Dermis blood vessel endothelial cell (primary cell): ENCODE measurements around the gene BLOC1S1. TPM values are rescaled to one million over a fixed set of nuclear protein-coding genes. Genes with fewer than 3 reads are reported as not detected.
"Not testable (repeated sequence)": the region's sequence is repeated elsewhere in the genome, so short reads cannot be mapped to it uniquely, and the experiment has no call there.

Source experiments
- DNase-seq: peaks from one replicate; pipeline ENCODE4 v3.0.0; 2010
- total RNA-seq: library from RNA; depleted of rRNA; stranded (reverse); fragments of >200 nt; gene quantifications from 2 replicates; pipeline ENCODE4 v1.2.3, GENCODE V29; 2014

Gene BLOC1S1
- total RNA-seq, 1 donor from 2014 or later: 55.8 TPM

DNA sequence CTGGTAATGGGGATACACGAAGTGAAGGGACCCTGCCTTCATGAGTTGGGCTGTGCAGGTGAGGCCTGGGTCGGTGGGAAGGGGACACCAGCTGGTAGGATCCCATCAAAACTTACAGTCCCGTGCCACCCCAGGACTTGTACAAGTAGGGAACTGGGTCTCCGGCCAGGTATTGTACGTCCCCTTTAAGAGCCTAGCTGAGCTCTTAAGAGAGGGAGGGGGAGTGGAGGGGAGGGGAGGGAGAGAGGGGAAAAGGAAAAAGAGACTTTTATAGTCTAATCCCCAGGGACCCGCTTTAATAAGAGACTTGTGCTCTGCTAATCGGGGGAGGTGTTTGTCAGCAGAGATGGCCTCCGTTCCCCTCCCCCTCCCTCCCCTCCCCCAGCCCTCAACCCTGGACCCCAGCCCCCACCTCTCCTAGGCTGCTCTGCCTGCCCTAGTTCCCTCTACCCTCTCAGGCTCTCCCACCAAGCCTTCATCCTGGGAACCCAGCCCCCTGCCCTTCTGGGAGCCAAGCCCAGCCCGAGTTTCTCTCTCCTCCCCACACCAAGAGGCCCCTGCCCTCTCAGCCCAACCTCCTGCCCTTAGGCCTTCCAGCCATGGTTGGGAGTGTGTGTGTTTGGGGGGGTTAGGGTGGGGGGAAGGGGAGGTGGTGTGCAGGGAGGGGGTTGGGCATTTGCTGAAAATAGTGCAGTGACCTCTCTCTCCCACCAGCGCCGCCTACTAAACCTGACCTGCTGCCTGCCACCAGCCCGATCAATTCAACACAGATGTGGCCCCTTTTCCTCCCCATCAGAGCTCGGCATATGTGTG is 29.7 kb downstream of the BLOC1S1 start:
- no peak for DNase-seq

DNA sequence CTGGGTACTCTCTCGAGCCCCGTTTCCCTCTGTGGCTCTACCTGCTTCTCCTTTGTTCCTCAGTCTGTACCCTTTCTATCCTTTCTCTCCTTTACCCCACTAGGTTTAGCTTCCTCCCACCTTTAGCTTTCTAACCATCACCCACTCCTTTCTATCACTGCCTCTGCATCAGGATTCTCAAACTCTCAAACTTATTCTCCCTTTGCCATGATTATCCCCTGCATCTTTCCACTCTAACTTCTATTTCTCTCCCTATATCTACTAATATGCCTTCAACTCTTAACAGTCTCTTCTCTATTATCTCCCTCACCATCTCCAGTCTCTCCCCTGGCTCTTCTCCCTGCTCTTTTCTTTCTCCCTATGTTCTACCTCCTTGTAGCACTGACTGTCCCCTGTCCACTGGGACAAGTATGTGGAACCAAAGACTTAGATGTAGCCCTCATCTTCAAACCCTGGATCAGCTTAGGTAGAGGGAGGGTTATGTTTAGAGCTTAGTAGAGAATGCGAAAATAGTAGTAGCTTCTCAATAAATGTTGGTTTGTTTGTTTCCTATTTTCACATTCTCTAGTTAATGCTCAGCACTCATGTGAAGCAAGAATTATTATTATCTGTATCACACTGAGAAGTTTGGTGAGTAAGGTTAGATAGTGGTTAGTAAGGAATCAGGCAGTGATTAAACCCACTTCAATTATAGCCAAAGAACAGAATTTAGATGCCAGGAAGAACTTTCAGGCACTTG is 30.5 kb downstream of the BLOC1S1 start:
- no peak for DNase-seq

DNA sequence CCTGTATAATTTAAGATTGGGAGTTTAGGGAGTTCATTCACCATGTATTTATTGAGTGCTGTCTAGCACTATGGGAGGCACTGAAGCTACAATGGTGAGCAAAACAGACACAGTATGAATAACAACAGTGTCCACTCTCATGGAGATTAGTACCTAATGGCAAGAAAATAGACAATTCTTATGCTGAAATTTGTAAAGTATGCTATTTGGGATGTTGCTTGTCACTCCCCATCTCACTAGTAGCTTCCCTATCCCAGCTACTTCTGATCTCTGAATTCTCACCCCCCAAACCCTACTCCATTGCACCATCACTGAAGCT is 31.0 kb downstream of the BLOC1S1 start:
- no peak for DNase-seq

DNA sequence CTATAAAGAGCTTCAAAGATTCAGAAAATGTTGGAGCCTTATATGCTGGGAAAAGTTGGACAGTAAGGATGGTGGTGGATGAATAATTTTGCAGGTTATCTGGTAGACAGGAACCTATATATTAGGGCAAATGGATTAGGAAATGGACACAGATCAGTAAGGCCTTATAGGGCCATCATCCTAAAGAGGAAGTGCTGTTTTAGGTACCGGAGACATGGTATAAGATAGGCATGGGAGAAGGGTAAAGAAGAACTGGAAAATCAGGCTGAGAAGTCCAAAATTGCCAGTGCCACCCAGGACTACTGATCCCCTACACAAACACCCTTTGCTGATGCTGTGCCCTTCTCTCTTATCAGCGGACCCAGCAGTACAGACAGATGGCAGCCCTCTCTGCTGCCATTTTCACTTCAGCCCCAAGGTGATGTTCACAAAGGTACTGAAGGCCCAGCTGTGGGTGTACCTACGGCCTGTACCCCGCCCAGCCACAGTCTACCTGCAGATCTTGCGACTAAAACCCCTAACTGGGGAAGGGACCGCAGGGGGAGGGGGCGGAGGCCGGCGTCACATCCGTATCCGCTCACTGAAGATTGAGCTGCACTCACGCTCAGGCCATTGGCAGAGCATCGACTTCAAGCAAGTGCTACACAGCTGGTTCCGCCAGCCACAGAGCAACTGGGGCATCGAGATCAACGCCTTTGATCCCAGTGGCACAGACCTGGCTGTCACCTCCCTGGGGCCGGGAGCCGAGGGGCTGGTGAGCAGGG is 32.6 kb downstream of the BLOC1S1 start:
- no peak for DNase-seq

DNA sequence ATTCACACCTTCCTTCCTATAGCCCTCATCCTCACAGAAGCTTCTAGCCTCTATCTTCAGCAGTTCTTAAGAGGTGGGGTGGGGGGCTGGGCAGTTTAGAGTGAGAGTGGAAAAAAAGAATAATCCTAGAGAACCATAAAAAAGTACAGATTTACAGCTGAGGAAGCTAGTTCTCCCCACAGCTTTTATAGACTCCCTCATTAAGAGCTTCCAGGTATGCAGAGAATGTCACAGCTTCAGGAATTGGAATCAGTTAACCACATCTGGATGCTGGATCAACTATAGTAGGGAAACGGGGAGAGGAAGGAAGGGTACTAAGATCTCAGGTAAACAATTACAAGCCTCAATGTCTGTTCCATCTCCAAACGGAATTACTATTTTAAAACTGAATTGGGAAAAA is 39.4 kb downstream of the BLOC1S1 start:
- DNase-seq: no peak

DNA sequence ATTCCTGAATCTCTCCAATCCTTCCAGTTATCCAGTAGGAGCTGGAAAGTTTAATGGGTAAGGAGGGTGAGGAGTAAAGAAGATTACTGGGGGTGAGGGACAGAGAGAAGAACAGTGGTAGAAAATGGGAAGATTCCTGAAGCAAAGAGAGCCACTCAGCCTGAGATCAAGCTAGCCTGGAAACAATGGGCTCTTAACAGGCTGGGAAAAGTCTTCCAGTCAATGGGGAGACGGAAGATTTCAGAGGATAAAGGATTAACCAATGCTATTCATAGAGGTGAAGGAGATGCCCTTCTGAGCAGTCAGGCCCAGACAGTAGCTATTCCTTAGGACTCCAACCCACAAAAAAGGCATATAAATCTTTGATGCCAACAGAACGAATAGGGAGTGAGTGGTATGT is 41.9 kb downstream of the BLOC1S1 start:
- DNase-seq: no peak

DNA sequence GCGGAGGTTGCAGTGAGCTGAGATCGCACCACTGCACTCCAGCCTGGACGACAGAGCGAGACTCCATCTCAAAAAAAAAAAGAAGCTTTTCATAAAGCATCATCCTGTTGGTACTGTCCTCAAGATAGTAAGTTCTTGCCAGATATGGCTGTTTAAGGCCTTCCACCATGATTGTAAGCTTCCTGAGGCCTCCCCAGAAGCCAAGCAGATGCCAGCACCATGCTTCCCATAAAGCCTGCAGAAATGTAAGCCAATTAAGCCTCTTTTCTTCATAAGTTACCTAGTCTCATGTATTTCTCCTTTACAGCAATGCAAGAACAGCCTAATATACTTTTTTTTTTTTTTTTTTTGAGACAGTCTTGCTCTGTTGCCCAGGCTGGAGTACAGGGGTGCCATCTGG is 42.7 kb downstream of the BLOC1S1 start:
- not testable (repeated sequence) for DNase-seq

DNA sequence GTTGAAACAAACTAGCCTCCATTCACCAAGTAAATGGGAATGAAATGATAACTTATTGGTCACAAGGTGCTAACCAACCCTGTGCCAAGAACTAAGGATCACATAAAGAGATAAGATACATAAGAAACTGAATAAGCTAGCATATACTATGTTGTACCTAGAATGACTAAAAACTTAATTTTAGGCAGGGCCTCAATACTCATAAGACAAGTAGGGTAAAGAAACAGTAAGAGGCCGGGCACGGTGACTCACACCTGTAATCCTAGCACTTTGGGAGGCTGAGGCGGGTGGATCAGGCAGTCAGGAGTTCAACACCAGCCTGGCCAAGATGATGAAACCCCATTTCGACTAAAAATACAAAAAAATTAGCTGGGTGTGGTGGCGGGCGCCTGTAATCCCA is 44.8 kb downstream of the BLOC1S1 start:
- no peak for DNase-seq

DNA sequence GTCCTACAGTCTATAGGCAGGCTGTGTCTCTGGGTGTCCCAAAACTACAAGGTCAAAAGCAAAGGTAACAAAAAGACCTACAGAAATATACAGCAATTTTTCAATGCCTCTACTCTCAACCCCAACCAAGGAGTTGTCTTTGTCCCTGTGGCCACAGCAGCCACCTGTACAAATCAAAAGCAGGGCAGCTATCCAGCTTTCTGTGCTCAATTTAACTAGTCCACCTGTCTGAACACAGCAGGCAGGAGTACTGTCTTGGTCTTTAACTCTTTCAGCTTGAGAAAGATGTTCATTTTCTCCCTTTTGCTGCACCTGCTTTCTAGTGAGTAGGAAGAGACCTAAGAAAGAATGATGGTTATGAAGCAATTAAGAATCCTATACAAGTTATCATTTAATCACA is 46.8 kb downstream of the BLOC1S1 start:
- DNase-seq: no peak

DNA sequence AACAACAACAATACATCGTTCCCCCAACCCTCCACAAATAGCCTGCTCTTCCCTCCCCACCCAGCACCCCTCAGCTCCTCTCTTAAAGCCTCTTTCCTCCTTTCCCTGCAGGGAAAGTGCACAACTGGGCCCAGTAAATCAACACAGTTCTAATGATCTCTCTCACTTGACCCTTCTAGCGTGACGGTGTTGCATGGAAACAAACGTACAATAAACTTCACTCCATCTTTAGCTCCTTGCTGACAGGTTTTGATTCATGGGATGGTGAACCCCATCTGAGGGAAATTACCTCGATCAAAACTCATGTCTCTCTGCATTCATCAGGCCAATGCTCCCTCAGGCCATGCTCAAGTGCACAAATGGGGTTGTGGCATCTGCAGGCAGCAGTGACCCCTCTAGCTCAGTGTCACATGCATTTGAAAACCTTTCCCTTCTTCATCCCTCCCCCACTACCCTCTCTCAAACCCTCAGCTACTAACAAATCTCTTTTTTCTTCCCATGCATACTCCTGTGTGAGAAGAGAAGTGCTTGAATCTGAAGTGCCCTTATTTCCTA is 50.0 kb downstream of the BLOC1S1 start:
- no peak for DNase-seq

DNA sequence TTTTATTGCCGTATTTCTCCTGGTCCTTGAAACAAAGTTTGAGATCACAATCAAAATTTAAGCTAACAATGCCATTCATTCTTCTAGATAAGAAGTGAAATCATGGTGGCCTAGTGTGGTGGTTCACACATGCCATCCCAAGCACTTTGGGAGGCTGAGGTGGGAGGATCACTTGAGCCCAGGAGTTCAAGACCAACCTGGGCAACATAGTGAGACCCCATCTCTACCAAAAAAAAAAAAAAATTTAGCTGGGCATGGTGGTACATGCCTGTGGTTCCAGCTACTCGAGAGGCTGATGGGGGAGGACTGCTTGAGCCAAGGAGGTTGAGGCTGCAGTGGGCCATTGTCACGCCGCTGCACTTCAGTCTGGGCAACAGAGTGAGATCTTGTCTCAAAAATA is 51.3 kb downstream of the BLOC1S1 start:
- DNase-seq: no peak

Other genes starting within 250 kb of the BLOC1S1 start
- gene OR6C70, start 245.9 kb upstream of the BLOC1S1 start, total RNA-seq: not detected in 2 replicates
- not detected in 2 replicates for gene OR6C68, start 223.7 kb upstream of the BLOC1S1 start, total RNA-seq
- not detected in 2 replicates for gene OR6C4, start 166.4 kb upstream of the BLOC1S1 start, total RNA-seq
- not detected in 2 replicates for gene OR2AP1, start 143.6 kb upstream of the BLOC1S1 start, total RNA-seq
- not detected in 2 replicates for gene OR10P1, start 79.2 kb upstream of the BLOC1S1 start, total RNA-seq
- gene ITGA7, start 8.1 kb upstream of the BLOC1S1 start, total RNA-seq: 0.42 and 0.68 TPM in 2 replicates
- 0.74 and 2.2 TPM in 2 replicates for gene RDH5, start 4.3 kb downstream of the BLOC1S1 start, total RNA-seq
- 752 and 1,427 TPM in 2 replicates for gene CD63, start 13.0 kb downstream of the BLOC1S1 start, total RNA-seq
- gene GDF11, start 27.1 kb downstream of the BLOC1S1 start, total RNA-seq: 1.4 and 5.9 TPM in 2 replicates
- 93.8 and 113 TPM in 2 replicates for gene SARNP, start 101.7 kb downstream of the BLOC1S1 start, total RNA-seq
- 35.3 and 38.6 TPM in 2 replicates for gene ORMDL2, start 102.0 kb downstream of the BLOC1S1 start, total RNA-seq
- gene DNAJC14, start 113.5 kb downstream of the BLOC1S1 start, total RNA-seq: 63.2 and 65.9 TPM in 2 replicates
- 0.68 and 1.1 TPM in 2 replicates for gene MMP19, start 126.9 kb downstream of the BLOC1S1 start, total RNA-seq
- 33.1 and 34.9 TPM in 2 replicates for gene PYM1, start 211.8 kb downstream of the BLOC1S1 start, total RNA-seq
- 23.7 and 41.5 TPM in 2 replicates for gene DGKA, start 215.1 kb downstream of the BLOC1S1 start, total RNA-seq
- 0.37 and 1.5 TPM in 2 replicates for gene PMEL, start 250.0 kb downstream of the BLOC1S1 start, total RNA-seq